IMR-90 (cell line): Measurements from ENCODE around the gene SMCO4. TPM values are rescaled to one million over a fixed set of nuclear protein-coding genes. Genes with fewer than 3 reads are reported as not detected.

ENCODE experiments used
- ATAC-seq: fragments of 200-7000 bp; cut with Tn5 transposase; 2 replicates; pipeline ENCODE4 v1.9.1; 2020; ENCODE audit warnings: low read depth, mild to moderate bottlenecking, moderate library complexity
- BruUV-seq: library from RNA; stranded (reverse); fragments of 400-500 nt; replicated peaks from 2 replicates; lab custom pipeline; 2021; lab: Mats Ljungman, UMichigan
- CTCF ChIA-PET: fragments of 300-600 bp; formaldehyde crosslinking; extraction: SDS; loops from one replicate; lab custom pipeline; 2021; ENCODE audit warnings: antibody characterized with exemption; lab: Yijun Ruan, JAX
- POLR2A ChIA-PET: fragments of 300-600 bp; sonication (Branson Sonifier 250); formaldehyde crosslinking; loops from one replicate; lab custom pipeline; 2022; ENCODE audit warnings: antibody characterized with exemption; ENCODE audit not compliant: unreplicated experiment; lab: Charles Lee
- DNase-seq: peaks from one replicate; pipeline ENCODE4 v3.0.0; 2013
- H2AFZ ChIP-seq: replicated peaks from 2 replicates; pipeline ENCODE3; 2013; ENCODE audit warnings: low read length, mild to moderate bottlenecking; ENCODE audit not compliant: poor library complexity
- H2AK5ac ChIP-seq: 2 replicates; pipeline ENCODE4 v1.6.1; 2013; ENCODE audit warnings: low read depth, low read length, inconsistent platforms
- H2AK9ac ChIP-seq: replicated peaks from 2 replicates; pipeline ENCODE3; 2013; ENCODE audit warnings: mild to moderate bottlenecking, low read depth, low read length, moderate library complexity; ENCODE audit not compliant: poor library complexity
- H2BK120ac ChIP-seq: 2 replicates; pipeline ENCODE4 v1.6.1; 2013; ENCODE audit warnings: low read depth, low read length, inconsistent platforms
- H2BK15ac ChIP-seq: 3 replicates; pipeline ENCODE4 v1.6.1; 2013; ENCODE audit warnings: low read depth, low read length, inconsistent platforms
- H2BK20ac ChIP-seq: 2 replicates; pipeline ENCODE4 v1.6.1; 2013; ENCODE audit warnings: low read depth, mild to moderate bottlenecking, inconsistent platforms, low read length, moderate library complexity
- H2BK5ac ChIP-seq: 2 replicates; pipeline ENCODE4 v1.6.1; 2013; ENCODE audit warnings: mild to moderate bottlenecking, low read depth, low read length, inconsistent platforms; ENCODE audit not compliant: poor library complexity, severe bottlenecking
- H3K14ac ChIP-seq: replicated peaks from 2 replicates; pipeline ENCODE4 v1.6.1; 2013; ENCODE audit warnings: low read depth, low read length, inconsistent platforms
- H3K18ac ChIP-seq: 2 replicates; pipeline ENCODE4 v1.6.1; 2013; ENCODE audit warnings: low read depth, low read length, control low read depth
- H3K23ac ChIP-seq: 2 replicates; pipeline ENCODE4 v1.6.1; 2013; ENCODE audit warnings: low read depth, low read length, inconsistent platforms
- H3K27ac ChIP-seq: 2 replicates; pipeline ENCODE4 v1.5.1; 2013; ENCODE audit warnings: mild to moderate bottlenecking, control low read depth, low read length; ENCODE audit not compliant: insufficient read depth
- H3K27me3 ChIP-seq: 2 replicates; pipeline ENCODE4 v1.6.1; 2013; ENCODE audit warnings: low read length; ENCODE audit not compliant: control insufficient read depth, insufficient read depth
- H3K36me3 ChIP-seq: 2 replicates; pipeline ENCODE4 v1.6.1; 2013; ENCODE audit warnings: low read length, mixed read lengths; ENCODE audit not compliant: control insufficient read depth, insufficient read depth
- H3K4ac ChIP-seq: 2 replicates; pipeline ENCODE4 v1.6.1; 2013; ENCODE audit warnings: low read depth, low read length, inconsistent platforms
- H3K4me1 ChIP-seq: 2 replicates; pipeline ENCODE4 v1.6.1; 2013; ENCODE audit warnings: low read length, mixed read lengths; ENCODE audit not compliant: control insufficient read depth, insufficient read depth
- H3K4me2 ChIP-seq: 2 replicates; pipeline ENCODE4 v1.6.1; 2013; ENCODE audit warnings: low read depth, mild to moderate bottlenecking, control low read depth, low read length, moderate library complexity
- H3K4me3 ChIP-seq: 2 replicates; pipeline ENCODE4 v1.5.1; 2013; ENCODE audit warnings: low read depth, mild to moderate bottlenecking, control low read depth, low read length, moderate library complexity; ENCODE audit not compliant: insufficient read depth
- H3K56ac ChIP-seq: 2 replicates; pipeline ENCODE4 v1.6.1; 2013; ENCODE audit warnings: low read length, inconsistent platforms; ENCODE audit not compliant: insufficient read depth; ENCODE audit errors: extremely low read depth
- H3K79me1 ChIP-seq, 2 experiments: 2 replicates each; pipeline ENCODE4 v1.6.1; 2013; ENCODE audit warnings: low read length in 2 of 2, inconsistent platforms in 1 of 2, low read depth in 1 of 2
- H3K9ac ChIP-seq: 2 replicates; pipeline ENCODE4 v1.6.1; 2013; ENCODE audit warnings: low read depth, low read length, control low read depth
- H3K9me1 ChIP-seq: 2 replicates; pipeline ENCODE4 v1.6.1; 2013; ENCODE audit warnings: low read length, inconsistent platforms; ENCODE audit not compliant: insufficient read depth
- H3K9me3 ChIP-seq: 2 replicates; pipeline ENCODE4 v1.6.1; 2013; ENCODE audit warnings: low read length; ENCODE audit not compliant: control insufficient read depth, insufficient read depth
- H4K20me1 ChIP-seq: 2 replicates; pipeline ENCODE4 v1.6.1; 2013; ENCODE audit warnings: low read length, inconsistent platforms; ENCODE audit not compliant: insufficient read depth
- H4K5ac ChIP-seq: 2 replicates; pipeline ENCODE4 v1.6.1; 2013; ENCODE audit warnings: mild to moderate bottlenecking, low read depth, low read length, control low read depth
- H4K8ac ChIP-seq, 2 experiments: 2 replicates each; pipeline ENCODE4 v1.6.1; 2013; ENCODE audit warnings: low read depth in 2 of 2, low read length in 2 of 2, control low read depth in 1 of 2, inconsistent platforms in 1 of 2
- H4K91ac ChIP-seq: 2 replicates; pipeline ENCODE4 v1.6.1; 2013; ENCODE audit warnings: low read depth, low read length, inconsistent platforms; ENCODE audit not compliant: insufficient read depth
- BHLHE40 ChIP-seq: fragments of 150-350 bp; IDR thresholded peaks from 2 replicates; pipeline ENCODE4 v1.6.1; 2016; ENCODE audit warnings: mild to moderate bottlenecking, low read depth, low read length
- CEBPB ChIP-seq: IDR thresholded peaks from 2 replicates; pipeline ENCODE4 v1.6.1; 2012; ENCODE audit warnings: low read depth, low read length, improper control_type of control experiment
- MAFK ChIP-seq: IDR thresholded peaks from 2 replicates; pipeline ENCODE4 v1.6.1; 2012; ENCODE audit warnings: low read depth, low read length, improper control_type of control experiment
- MAZ ChIP-seq: IDR thresholded peaks from 2 replicates; pipeline ENCODE4 v1.6.1; 2012; ENCODE audit warnings: low read depth, mild to moderate bottlenecking, low read length, improper control_type of control experiment, moderate library complexity, borderline replicate concordance
- RAD21 ChIP-seq: IDR thresholded peaks from 2 replicates; pipeline ENCODE4 v1.6.1; 2012; ENCODE audit warnings: low read length, improper control_type of control experiment
- RCOR1 ChIP-seq: IDR thresholded peaks from 2 replicates; pipeline ENCODE4 v1.6.1; 2012; ENCODE audit warnings: mild to moderate bottlenecking, low read length, improper control_type of control experiment; ENCODE audit not compliant: insufficient replicate concordance
- RFX5 ChIP-seq: IDR thresholded peaks from 2 replicates; pipeline ENCODE4 v1.8.0; 2012; ENCODE audit warnings: low read depth, mild to moderate bottlenecking, low read length, moderate library complexity
- SMC3 ChIP-seq: fragments of 150-350 bp; IDR thresholded peaks from 2 replicates; pipeline ENCODE4 v1.6.1; 2016; ENCODE audit warnings: low read depth, mild to moderate bottlenecking, antibody characterized with exemption, low read length, moderate library complexity
- WGBS, 2 experiments: methylation state at CpG; one replicate each; pipeline versions ENCODE4 v1.1.5 to v1.1.7; 2013; ENCODE audit warnings: missing lambda C conversion rate in 2 of 2; ENCODE audit not compliant: insufficient read length in 1 of 2; ENCODE audit errors: extremely low coverage in 2 of 2; 5-methylcytosine and 5-hydroxymethylcytosine counted together
- dilution Hi-C: fragments of 300-500 bp; cut with HindIII; formaldehyde crosslinking; loops from one replicate; pipeline ENCODE4 v1.14.3; 2018; ENCODE audit warnings: low sequenced_read_pairs; ENCODE audit not compliant: unreplicated experiment
- in situ Hi-C: fragments of 300-500 bp; cut with MboI; formaldehyde crosslinking; loops from 3 replicates; pipeline ENCODE4 v1.14.3; 2019; ENCODE audit warnings: low sequenced_read_pairs, inconsistent platforms, mixed read lengths
- intact Hi-C: fragments of 100-400 bp; cut with micrococcal nuclease; formaldehyde crosslinking; loops from 2 replicates; pipeline ENCODE4 v1.10.0; 2022
- polyA plus RNA-seq, 3 experiments: library from polyadenylated mRNA; depleted of rRNA; stranded (reverse); fragments of >200 nt; gene quantifications; 2 replicates each; pipeline ENCODE4 v1.2.3, GENCODE V29; 2012; ENCODE audit warnings: low replicate concordance in 1 of 3
- total RNA-seq: library from RNA; depleted of rRNA; stranded (reverse); fragments of >200 nt; gene quantifications from 2 replicates; pipeline ENCODE4 v1.2.3, GENCODE V29; 2012

Gene SMCO4
- total and polyA plus RNA-seq, 2 of the 4 experiments (the other 2 are of a cell fraction), result 2.2 to 17.7 TPM

DNA sequence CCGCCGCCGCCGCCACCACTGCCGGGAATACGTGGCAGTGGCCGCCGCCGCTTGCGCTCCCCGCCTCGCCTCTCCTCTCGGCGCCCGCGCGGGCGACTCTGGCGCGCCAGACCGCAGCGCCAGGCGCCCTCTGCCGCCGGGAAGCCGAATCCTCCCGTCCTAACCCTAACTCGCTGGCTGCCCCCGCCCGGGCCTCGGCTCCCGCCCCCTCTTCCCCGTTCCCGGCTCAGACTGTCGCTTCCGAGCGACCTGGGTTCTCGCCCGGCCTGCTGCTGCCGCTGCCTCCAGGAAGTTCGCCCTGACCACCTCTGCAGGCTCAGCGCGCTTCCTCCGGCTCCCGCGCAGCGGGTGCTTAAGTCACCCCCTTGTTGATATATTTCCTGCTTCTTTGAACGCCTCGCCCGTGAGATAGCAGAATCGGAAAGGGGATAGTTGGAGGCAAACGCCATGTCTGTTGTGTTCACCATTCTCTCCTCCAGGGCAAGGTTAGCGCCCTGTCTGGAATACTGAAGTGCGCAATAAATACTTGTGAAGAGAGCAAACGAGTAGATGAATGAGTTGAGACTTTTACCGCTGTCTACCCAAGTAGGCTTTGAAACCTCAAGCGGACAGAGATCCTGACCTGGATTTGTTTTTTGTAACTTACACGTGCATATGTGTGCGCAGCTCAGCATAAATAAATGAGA is at the start of gene SMCO4 (continued):
- TF ChIP-seq MAZ (peak; percentile 78), RCOR1 (peak; percentile 10), SMC3 (peak; percentile 75), MAFK (no peak), RAD21 (peak; percentile 81)

- in situ Hi-C loops, result no loop called here
- intact Hi-C loops, result no loop called here
- Histone ChIP-seq H2BK20ac (no peak overlapping the region), H4K20me1 (no peaks in the 10 kb centered on the region), H3K9me3 (no peaks in the 10 kb centered on the region), H3K9me1 (no peaks in the 10 kb centered on the region), H3K18ac (no peak overlapping the region), H3K14ac (no peak overlapping the region), H3K9ac (no peak overlapping the region), H2BK120ac (no peak overlapping the region), H3K27me3 (peaks cover 10% of the 10 kb centered on the region), H3K79me1 (no peaks in the 10 kb centered on the region), H3K4me3 (no peak overlapping the region), H2AK9ac (no peak overlapping the region), H4K8ac (no peak overlapping the region), H2AFZ (no peak overlapping the region), H3K23ac (no peak overlapping the region), H3K4me1 (no peaks in the 10 kb centered on the region), H2AK5ac (no peak overlapping the region), H4K5ac (no peak overlapping the region), H2BK15ac (no peak overlapping the region), H4K91ac (no peak overlapping the region), H3K36me3 (no peaks in the 10 kb centered on the region), H3K27ac (no peak overlapping the region), H2BK5ac (no peak overlapping the region), H3K56ac (no peak overlapping the region), H3K4ac (no peak overlapping the region), H3K4me2 (no peak overlapping the region)
- no TSS peak for BruUV-seq
- dilution Hi-C loops, result no loop called here
- POLR2A ChIA-PET, result no interaction called here
- ATAC-seq (no peak), DNase-seq (peak; percentile 46)
- TF ChIP-seq CEBPB (peak; percentile 45), BHLHE40 (no peak), RFX5 (no peak)
- CTCF ChIA-PET, result no interaction called here
- no CpG with 5 or more reads among the region's 6 CpGs for WGBS, 2 experiments
Observed at GRCh38 chr11:93591247-93591898, 48.2 kb upstream of the SMCO4 start.
